ENCODE results near the gene LGR6.
A peak's percentile ranks its signal among the peaks of the same experiment; 100 is the strongest.
"Not testable (repeated sequence)": the region's sequence is repeated elsewhere in the genome, so short reads cannot be mapped to it uniquely, and the experiment has no call there.

Gene LGR6

DNA sequence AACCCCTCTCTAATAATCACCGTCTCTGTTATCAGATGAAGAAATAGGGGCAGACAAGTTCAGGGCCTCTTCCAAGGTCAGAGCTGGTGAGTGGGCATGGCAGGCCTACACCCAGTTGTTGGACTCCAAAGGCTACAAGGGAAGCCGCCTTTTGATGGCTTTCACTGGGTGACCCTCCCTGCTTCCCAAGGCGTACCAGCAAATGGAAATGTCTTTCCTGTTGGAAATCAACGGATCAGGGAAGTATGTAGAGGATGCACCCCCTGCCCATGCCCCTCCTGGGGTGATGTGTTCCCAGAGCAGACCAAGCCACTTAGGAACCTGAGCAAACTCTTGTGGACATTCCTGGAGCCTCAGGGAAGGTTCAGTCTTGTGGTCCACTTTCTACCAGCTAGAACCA, 47.4 kb downstream of the LGR6 start:
- no peak for DNase-seq (ENCODE audit: low read depth, low spot score)

DNA sequence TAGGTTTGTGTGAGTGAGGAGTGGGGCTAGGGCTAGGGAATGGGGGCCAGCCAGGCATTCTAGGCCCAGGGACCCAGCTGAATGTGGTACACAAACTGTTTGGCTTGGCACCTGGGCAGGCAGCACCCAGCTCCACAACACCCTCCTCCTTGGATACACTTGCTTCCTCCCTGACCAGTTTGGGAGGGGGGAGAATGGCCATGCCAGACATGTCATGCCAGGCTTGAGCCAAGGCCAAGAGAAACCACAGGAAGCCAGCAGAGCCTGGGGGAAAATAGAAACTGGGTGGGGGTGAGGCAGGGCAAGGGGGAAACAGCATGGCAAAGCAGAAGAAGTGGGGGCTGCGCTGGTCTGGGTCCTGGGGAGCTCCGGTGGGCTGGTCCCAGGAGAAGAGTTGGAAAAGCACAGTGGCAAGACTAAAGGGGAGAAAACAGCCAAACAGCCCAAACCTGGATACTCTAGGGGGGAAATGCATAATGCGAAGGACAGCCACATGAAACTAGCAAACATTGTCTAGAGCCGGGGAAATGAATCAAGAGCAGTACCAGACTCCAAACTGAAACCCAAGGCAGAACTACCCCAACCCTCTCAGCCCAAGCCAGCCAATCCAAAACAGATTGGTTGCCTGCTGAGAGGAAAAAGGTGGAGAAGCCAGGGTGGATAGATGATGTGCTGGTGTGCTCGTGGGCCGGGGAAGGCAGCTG, 47.9 kb downstream of the LGR6 start:
- DNase-seq (ENCODE audit: low read depth, low spot score): no peak

DNA sequence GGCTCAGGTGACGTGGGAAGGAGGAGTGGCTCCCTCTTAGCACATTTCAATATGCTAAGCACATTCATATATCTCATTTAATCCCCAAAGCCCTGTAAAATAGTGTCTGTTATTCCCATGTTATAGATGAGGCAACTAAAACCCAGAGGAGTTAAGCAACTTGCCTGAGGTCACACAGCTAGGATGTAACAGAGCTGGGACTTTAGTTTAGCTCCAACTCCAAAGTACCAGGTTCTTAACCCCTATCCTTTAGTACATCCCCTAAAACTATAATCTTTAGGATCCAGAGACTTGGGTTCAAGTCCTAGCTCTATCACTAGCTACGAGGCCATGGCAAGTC, 48.5 kb downstream of the LGR6 start:
- no peak for DNase-seq (ENCODE audit: low read depth, low spot score)

GRCh38 chr1:202243006-202243405, 49.4 kb downstream of the LGR6 start:
- no peak for DNase-seq (ENCODE audit: low read depth, low spot score)

GRCh38 chr1:202244841-202245261, 51.3 kb downstream of the LGR6 start:
- no peak for DNase-seq (ENCODE audit: low read depth, low spot score)

DNA sequence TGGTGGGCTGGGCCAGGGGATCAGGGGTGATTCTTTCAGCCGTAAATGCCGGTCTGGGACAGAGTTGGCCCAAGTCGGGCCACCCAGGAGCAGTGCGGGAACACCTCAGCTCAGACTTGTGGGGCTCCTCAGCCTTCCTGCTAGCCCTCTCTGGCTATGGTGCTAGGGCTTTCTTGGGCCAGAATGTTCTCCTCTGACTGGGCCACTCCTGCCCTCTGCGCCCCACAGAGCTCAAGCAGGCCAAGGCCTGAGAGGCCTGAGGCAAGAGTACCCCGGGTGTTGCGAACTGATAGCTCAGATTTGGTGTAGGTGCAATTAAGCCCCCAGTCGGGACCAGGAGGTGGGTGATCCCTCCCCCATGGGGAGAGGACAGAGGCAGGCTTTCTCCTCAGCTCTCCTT, 51.8 kb downstream of the LGR6 start:
- no peak for DNase-seq (ENCODE audit: low read depth, low spot score)

DNA sequence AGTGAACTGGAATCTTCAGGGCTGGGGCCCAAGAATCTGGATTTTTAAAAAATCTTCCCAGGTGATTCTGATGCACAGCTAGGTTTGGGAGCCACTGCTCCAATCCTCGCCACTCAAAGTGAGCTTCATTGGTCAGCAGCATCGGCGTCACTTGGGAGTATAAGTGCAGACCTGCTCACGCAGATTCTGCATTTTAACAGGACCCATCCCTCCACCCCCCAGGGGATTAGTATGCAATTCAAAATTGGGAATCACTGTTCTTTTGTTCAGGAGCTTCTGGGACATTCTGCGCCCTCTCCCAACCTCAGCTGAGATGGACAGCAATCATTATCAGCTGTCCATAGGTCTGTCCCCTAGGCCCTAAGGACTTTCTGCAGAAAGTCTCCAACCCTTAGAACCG, 53.5 kb downstream of the LGR6 start:
- DNase-seq (ENCODE audit: low read depth, low spot score): no peak

- no peak for DNase-seq (ENCODE audit: low read depth, low spot score)
These were observed 54.5 kb downstream of the LGR6 start for GRCh38 chr1:202247837-202248795.

DNA sequence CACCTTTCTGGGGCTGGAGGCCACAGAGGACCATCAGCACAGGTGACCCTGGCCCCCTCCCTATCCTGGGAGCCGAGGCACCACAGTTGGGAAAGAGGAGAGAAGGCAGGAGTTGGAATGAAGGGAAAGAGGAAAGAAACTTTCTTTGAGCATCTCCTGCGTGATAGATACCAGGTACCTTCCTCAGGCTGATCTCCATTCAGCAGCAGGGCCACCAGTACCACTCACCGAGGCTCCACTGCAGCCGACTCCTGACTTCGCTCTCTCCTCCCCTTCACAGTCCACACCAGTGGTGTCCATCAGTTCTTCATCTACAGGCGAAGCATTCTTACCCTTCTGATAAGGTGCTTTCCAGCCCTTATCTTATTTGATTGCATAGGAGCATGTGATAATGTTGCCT, 55.3 kb downstream of the LGR6 start:
- DNase-seq (ENCODE audit: low read depth, low spot score): no peak

DNA sequence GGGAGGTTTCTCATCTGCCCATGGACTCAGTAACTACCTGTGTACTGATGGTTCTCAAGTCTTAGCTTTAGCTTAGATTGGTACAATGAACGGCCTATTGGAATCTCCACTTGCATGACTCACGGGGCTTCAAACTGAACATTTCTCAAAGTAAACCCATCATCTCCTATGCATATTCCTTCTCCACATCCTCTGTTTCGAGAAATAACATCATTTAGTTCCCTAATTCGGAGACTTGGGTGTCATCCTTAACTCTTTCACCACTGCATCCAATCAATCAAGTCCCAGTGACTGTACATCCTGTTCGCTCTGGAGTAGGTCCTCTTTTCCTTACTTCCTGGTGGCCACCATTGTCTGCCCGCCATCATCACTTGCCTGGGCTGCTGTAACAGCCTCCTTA, 55.8 kb downstream of the LGR6 start:
- no peak for DNase-seq (ENCODE audit: low read depth, low spot score)

DNA sequence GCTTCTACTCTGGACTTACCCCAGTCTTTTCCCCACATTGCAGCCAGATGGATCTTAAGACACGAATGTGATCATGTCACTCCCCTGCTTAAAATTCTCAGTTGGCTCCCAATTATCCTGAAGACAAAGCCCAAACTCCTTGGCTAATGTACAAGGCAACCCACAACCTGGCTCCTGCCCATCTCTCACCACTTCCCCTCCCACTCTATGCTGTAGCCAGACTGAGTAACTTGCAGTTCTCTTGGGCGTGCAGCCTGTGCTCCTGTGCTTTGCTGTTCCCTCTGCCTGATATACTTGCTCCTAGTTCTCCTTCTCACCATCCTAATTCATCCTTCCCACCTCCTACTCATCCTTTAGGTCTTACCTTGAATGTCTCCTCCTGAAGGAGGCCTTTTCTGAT, 56.2 kb downstream of the LGR6 start:
- no peak for DNase-seq (ENCODE audit: low read depth, low spot score)

DNA sequence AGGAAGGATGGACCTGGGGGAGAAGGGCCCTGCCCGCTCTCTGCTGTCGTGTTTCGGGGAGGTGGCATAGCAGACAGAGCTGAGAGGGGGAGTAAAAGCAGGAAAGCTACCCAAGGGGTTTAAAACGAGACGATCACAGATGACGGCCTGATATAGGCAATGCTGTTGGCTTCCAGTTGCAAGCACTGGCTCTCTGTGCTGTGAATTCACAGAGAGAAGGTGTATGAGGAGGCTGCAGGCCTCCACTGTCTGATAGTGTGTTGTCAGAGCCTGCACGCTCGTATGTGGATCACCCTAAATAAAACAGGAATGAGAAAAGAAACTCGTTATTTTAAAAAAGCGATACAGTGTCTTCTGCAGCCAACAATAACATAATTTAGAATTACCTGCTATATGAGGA, 57.4 kb downstream of the LGR6 start:
- no peak for DNase-seq (ENCODE audit: low read depth, low spot score)

DNA sequence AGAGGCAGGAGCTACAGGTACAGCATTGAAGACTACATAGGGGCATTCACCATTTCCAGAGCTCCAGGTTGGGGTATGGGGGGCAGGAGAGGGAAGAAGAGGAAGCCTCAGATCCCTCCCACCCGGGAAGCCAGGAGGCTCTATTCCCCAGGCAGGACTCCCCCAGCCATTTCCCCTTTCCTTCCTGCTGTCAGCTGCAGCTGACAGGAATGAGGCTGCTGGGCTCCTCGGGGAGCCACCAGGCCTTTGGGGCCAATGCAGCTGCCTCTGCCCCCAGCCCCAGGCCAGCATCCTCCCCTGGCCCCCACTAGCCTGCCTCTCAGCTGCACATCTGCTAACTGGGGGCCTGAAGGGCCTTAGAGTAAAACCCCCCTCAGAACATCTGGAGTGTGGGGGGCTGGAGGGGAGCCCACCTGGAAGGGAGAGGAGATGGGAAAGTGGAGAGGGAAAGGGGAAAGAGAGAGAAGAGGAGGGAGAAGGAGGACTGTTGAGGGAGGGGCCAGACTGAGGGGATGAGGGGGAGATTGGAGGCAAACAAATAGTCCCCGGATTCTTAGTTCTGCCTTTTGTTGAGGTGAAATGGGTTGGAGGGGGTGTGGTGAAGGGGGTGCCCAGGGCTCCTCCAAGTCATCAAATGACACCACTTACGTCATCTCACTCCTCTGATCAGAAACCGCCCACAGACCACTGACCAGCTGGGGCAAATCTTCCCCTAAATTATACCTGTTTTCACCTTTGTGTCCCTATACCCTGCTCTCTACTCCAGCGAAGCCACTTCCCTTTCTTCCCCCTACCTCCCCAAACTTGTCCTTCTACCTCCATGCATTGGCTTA, 58.0 kb downstream of the LGR6 start:
- DNase-seq (ENCODE audit: low read depth, low spot score): no peak

DNA sequence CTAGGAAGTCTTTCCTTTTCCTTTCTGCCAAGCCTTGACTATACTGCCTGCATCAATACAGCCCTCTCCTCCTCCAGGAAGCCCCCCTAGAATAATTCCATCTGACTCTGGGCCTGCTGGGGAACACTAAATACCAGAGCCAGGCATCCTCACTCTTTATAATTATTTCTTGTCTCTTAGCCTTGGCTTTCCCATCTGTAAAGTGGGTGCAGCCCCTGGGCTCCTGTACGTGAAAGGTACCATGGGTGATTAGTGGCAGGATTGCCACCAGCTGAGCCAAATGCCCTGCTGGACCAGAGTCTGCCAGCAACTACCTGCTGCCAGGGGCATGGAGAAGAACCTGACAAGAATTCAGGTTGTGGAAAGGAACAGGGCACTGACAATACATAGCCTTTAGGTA, 58.7 kb downstream of the LGR6 start:
- DNase-seq (ENCODE audit: low read depth, low spot score): no peak

DNA sequence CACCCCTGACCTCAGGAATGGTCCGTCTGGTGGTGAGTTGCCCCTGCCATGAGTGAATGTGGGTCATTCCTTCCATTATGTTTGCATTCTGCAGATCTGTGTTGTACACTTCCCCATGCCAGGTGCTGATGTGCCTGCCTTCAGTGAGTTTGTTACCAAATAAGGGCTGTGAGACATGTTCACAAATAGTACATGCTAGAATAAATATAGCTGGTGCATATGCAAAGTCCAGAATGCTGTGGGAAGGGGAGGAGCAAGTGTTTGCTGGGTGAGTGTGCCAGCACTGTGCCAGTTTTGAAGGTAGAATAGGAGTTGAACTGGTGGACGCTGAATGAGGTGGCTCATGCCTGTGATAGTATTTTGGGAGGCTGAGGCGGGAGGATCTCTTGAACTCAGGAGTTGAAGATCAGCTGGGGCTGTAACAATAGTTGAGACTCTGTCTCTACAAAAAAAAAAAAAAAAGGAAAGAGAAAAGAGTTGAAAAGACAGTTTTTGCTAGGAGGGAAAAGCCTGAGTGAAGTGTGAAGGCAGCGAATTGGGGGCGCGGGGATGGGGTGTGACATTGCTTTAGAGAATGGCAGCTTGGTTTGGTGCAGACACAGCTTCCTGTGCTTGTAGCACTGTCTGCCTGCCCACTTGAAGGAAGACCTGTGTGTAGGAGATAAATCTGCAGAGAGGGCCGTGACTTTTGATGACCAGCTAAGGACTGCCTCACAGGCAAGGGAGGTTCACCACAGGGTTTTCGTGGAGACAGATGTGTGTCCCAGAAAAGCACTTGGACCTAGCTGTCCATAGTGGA, 61.1 kb downstream of the LGR6 start:
- DNase-seq (ENCODE audit: low read depth, low spot score): no peak

DNA sequence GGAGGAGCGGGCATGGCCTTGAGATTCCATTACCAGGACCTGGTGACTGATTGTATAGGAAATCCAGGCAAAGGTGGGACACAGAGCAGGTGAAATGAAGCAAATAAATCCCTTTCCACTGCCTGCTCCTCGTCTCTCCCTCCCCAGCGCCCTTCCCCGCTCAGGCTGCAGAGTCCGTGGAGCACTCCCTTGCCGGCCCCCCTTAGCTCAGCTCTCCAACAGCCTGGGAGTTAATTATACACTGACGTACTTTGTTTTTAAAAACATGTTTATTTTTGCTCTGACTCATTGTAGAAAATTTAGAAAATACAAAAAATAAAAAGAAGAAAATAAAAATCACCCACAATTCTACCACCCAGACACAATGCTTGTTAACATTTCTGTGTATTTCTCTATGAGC, 61.7 kb downstream of the LGR6 start:
- no peak for DNase-seq (ENCODE audit: low read depth, low spot score)

DNA sequence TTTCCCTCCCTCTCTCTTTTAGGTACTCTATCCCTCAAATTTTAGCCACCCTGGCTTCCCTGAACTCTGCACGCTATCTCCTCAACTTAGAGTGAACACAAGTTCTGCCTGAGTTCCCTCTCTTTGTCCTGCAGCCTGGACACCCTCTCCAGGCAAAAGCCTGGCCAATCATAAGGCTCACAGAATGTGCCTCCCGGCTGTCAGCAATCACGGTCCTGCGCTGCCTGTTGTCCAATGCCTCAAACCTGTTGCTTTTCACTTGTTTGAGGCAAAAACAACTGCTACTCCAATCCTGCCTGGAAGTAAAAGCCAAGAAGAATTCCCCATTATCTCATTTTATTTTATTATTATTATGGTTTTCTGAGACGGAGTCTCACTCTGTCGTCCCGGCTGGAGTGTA, 66.1 kb downstream of the LGR6 start:
- DNase-seq (ENCODE audit: low read depth, low spot score): peak; percentile 48

DNA sequence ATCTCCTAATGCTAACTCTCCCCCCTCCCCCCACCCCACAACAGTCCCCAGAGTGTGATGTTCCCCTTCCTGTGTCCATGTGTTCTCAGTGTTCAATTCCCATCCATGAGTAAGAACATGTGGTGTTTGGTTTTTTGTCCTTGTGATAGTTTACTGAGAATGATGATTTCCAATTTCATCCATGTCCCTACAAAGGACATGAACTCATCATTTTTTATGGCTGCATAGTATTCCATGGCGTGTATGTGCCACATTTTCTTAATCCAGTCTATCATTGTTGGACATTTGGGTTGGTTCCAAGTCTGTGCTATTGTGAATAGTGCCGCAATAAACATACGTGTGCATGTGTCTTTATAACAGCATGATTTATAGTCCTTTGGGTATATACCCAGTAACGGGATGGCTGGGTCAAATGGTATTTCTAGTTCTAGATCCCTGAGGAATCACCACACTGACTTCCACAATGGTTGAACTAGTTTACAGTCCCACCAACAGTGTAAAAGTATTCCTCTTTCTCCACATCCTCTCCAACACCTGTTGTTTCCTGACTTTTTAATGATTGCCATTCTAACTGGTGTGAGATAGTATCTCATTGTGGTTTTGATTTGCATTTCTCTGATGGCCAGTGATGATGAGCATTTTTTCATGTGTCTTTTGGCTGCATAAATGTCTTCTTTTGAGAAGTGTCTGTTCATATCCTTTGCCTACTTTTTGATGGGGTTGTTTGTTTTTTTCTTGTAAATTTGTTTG, 67.8 kb downstream of the LGR6 start:
- DNase-seq (ENCODE audit: low read depth, low spot score): not testable (repeated sequence)

- no peak for DNase-seq (ENCODE audit: low read depth, low spot score)
These were observed 70.0 kb downstream of the LGR6 start for GRCh38 chr1:202263628-202264027.

DNA sequence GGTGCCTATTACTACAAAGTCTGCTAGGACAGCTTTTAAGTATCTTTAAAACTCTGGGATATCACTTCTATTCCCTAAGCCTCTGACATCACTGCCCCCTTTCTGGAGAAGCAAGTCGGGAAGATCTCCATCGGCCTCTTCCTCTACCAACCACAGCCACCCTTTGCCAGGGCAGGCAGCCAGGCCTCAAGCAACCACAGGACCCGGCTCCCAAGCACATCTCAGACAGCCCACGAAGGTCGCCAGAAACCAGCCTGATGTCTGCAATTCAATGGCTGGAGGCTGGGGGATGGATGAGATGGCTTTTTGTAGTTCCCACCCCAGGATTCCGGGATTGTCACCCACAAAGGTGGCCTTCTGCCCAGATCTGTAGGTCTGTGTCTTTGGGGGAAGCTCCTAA, 70.7 kb downstream of the LGR6 start:
- no peak for DNase-seq (ENCODE audit: low read depth, low spot score)

DNA sequence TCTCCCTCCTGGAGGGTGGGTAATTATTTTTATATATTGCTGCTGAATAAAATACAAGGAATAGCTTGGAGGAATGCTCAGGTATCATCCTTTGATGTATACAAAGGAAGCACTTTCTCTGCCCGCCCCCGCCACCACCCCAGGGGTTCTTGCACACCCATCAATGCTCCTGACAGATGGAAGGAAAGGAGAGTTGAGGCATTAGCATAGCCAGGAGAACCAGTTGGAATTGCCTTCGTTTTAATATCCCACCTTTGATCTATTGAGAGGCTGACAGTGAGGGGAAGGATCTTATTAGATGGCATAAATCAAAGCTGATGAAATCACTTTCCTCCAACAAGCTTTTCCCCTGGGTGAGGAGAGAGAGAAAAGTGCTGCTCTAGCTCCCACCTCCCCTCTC, 71.1 kb downstream of the LGR6 start:
- no peak for DNase-seq (ENCODE audit: low read depth, low spot score)

Data from ELF-1 (cell line).